D341Med (cell line): Measurements from ENCODE around the gene SYVN1.
"Not testable (repeated sequence)": the region's sequence is repeated elsewhere in the genome, so short reads cannot be mapped to it uniquely, and the experiment has no call there.

ENCODE experiments used
- DNase-seq: peaks from one replicate; pipeline ENCODE4 v3.0.0; 2012; ENCODE audit warnings: low spot score

Gene SYVN1

DNA sequence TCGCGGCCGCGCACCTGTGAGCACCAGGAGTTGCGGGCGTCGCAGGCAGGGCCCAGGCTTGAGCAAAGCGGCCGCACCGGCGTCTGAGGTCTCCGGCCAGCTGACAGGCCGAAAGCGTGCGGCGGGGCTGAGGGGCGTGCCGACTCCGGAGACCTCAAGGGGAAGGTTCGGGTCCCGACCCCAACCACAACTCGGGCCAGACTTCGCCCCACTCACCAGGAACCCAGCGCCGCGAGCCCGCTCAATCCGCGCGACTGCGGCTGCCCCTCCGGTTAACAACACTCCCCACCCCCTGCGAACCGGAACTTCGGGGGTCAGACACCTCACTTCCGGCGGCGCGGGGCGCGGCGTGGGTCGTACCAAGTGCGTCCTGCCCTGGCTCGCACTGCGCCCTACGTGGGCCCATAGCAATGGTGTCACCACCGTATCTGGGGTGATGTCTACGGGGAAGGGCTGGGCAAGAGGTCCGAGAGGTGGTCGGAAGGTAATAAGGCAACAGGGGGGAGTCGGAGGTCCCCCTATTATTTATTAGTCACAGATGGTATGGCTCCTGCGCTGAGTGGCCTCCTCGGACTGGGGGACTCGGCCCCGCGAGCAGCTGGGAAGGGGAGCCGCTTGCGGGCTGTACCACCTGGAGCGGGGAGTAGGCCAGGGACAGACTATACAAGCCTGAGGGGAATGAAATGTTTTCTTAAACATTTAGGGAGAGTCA, at the start of gene SYVN1:
TSS of gene SYVN1 (minus strand) at position 280 of the 712 bp plus-strand sequence. CDS start 918 bp downstream, outside the sequence.
- DNase-seq: peak; percentile 93

DNA sequence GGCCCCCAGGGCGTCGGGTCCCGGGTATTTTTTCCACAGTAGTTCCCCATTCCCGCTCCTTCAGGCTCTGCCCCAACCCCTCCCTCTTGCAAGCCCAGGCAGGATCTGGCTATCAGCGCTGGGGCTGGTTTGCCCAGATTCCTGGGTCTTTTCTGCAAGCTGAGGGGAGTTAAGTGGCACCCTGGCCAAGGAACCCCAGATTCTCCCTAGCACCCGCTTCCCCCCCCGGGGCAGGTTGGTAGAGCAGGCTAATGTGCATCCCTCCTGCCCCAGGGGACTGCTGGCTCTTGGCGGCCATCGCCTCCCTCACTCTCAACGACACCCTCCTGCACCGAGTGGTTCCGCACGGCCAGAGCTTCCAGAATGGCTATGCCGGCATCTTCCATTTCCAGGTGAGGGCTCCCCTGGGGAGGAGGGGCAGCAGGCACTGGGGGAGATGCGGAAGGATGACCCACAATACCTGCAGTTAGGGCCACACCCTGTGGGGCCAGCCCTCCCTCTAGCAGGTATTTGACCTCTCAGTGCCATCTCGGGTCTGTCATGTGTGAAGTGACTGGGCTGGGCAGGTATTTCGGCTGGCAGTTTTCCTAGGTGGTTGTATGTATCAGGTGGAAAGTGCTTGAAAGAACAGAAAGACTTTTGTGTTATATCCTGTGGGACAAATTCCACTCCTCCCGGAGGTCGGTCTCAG, 49.0 kb upstream of the SYVN1 start:
- DNase-seq: no peak

DNA sequence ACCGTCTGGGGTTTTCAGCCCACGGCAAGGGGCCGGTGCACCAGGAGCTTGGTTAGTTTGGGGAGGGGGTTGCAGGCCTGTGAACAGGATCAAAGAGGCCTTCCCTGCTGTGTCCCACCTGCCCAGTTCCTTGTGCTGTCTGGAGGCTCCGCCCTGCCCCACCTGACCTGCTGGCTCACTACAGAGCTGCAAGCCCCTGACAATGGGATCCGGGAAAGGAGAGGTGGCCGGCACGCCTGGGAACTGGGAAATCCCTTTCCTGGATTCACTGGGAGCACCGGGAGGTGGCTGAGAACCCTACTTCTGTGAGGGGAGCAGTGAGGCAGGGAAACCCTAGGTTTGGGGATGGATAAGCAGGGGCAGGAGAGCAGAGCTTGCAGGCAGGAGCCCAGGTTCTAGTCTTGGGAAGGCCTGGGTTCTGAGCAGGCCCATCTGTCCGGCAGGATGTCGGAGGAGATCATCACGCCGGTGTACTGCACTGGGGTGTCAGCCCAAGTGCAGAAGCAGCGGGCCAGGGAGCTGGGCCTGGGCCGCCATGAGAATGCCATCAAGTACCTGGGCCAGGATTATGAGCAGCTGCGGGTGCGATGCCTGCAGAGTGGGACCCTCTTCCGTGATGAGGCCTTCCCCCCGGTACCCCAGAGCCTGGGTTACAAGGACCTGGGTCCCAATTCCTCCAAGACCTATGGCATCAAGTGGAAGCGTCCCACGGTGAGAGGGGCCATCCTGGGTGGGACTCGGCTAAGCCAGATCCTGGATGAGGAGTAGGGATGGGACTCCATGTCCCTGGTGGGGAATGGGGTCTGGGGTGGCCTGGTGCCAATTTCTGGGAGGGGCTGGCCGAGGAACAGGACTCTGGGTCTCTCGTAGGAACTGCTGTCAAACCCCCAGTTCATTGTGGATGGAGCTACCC, 48.2 kb upstream of the SYVN1 start:
- no peak for DNase-seq

DNA sequence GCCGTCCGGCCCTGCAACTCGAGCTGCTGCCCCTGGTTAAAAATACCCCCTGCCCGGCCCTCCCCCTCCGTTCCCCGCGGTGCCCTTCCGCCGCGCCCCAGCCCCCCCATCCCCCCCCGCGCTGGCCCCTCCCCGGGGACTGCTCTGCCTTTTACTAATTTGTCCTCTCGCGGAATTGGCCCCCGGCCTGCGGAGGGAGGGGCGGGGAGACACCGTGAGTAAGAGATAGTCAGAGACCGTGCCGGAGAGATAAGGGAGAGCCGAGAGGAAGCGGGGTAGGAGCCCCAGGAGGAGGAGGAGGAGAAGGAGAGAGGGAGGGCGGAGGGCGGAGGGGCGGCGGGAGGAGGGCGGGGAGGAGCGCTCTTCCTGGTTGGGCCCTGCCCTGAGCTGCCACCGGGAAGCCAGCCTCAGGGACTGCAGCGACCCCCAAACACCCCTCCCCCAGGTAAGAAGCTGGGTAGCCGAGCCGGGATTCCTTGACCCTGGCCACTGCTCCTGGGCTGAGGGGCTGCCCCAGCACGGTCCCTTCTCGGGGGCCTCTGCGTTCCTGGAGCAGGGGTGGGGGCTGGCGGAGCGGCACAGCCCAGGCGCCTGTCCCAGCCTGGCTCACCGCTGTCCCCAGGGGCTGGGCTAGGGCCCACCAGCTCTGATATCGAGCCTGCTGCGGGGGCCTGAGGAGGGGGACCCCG, 47.4 kb upstream of the SYVN1 start, which contains the start of gene CAPN1:
TSS of gene CAPN1 (plus strand) at position 360 of the 689 bp plus-strand sequence. CDS start 774 bp downstream, outside the sequence.
- DNase-seq: peak; percentile 81

DNA sequence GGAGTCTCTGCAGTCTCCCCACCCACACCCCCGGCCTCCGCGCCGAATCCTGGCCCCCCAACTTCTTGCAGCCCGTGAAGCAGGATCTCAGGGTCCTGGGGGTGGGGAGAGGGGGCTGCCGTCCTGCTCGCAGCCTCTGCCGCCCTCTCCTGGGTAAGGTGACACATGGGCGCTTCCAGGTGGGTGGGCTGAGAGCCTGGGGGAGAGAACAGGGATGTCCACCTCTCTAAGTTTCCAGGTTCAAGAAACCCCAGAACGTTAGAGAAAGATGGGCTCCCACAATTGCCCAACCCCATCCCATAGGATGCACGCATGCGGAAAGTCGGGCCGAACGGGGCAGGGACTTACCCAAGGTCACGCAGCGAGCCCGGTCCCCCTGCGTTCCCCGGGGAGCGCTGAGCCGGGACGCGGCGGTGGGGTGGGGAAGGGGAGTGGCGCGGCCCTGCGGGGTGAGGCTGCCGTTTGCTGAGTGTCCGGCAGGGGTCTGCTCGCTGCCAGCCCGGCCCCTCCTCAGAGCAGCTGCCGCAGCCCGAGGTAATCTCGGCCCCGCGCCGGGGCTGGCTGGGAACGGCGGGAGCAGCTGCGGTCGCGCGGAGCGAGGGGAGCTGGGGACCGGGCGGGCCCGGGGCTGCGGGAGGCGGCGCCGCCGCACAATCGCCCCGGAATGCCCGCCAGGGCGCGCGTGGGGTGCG, 46.7 kb upstream of the SYVN1 start:
- peak; percentile 93 for DNase-seq

DNA sequence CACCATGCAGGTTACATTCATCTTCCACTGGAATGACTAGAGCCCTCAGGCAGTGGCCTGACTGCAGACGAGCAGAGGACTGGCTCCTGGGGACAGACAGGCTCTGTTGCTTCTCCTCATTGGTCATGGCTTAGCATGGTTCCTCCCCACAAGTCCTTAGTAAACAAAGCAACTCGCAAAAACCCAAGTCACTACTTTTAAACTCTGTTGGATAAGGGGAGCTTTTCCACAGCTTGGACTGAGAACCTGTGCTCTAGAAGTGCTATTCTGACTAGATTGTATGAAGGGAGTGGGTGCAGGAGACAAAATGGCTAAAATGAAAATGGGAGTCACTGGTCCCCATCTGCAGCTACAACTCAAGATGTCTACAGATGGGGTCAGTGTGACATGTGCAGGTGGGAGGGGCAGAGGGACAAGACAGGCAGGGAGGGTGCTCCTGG, 40.3 kb upstream of the SYVN1 start:
- not testable (repeated sequence) for DNase-seq

DNA sequence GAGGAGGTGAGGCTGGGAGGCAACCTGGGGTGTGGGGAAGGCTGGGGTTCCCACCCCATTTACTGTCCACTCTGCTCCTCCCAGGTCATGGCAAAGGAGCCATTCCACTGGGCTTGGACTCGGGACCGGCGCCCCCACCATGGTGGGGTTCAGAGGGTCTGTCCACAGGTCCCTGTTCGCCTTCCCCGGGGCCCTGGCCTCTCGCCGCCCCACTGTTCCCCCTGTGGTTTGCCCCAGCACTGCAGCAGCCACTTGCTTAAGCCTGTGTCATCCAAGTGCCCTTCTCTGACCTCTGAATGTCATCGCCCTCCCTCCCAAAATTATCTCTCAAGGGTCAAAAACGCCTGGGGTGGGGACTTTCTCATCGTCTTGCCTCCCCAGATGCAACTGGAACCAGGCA, 38.3 kb upstream of the SYVN1 start:
- DNase-seq: no peak

DNA sequence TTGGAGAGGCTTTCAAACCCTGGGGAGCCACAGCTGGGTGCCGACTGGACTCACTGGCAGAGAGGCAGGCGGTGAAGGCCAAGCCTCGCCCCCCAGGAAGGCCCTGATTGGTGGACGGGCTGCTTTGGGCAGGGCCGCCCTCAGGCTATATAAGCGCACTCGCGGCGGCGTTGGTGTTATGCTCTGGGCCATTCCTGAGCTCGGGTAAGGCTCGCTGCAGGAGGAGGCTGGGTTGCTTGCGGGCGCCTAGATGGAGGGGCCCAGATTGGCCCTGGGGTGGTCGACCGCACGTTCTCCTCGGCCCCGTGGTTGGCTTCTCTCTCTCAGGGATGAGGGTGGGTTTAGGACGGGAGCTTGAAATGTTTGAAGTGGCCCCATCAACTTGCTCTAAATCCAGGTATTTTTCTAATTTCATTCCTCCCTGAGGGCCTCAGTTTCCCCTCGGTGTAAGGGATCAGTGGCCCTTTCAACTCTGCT, 35.8 kb upstream of the SYVN1 start, which contains the start of gene SPDYC:
TSS of gene SPDYC (plus strand) at position 176 of the 477 bp plus-strand sequence. CDS start 1,125 bp downstream, outside the sequence.
- DNase-seq: no peak

DNA sequence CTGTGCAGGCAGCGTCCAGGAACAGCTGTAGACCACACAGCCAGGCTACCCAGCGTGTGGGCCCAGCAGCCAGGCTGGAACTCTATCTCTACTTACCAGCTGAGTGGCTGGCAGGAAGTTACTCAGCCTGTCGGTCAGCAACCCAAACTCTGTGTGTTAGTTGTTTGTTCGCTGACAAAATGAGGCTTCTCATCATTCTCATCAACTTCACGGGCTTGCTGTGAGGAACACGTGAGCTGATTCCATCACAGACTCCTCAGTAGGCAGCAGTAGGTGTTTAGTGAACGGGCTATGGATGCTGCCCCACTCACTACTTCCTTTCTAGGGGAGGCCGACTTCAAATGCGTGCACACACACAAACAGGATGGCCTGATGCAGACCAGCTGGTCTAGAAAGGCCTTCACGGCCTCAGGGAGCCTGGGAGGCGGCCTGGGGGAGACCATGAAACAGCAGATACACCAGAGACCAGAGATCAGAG, 34.9 kb upstream of the SYVN1 start:
- no peak for DNase-seq

DNA sequence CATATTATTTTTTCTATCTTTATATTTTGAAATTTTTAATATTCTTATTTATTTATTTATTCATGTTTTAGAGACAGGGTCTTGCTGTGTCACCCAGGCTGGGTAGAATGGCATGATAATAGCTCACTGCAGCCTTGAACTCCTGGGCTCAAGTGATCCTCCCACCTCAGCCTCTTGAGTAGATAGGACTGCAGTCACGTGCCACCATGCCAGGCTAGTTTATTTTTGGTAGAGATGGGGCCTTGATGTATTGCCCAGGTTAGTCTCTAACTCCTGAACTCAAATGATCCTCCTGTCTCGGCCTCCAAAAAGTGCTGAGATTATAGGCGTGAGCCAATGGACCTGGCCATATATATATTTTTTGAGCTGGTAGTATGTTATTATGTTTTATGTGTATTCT, 33.3 kb upstream of the SYVN1 start:
- no peak for DNase-seq

DNA sequence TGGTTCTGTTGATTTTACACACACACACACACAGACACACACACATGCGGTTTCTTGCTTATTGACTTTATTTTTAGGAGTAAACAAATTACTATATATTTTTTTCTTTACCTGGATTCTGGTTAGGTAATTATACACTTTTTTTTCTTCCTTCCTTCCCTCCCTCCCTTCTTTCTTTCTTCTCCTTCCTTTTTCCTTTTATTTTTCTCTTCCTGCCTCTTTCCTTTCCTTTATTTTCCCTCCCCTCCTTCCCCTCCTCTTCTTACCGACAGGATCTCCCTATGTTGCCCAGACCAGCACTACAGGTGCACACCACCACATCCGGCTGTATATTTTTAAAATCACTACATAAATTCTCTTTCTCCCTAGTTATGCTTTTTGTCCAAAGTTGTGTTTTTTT, 32.6 kb upstream of the SYVN1 start:
- DNase-seq: no peak

DNA sequence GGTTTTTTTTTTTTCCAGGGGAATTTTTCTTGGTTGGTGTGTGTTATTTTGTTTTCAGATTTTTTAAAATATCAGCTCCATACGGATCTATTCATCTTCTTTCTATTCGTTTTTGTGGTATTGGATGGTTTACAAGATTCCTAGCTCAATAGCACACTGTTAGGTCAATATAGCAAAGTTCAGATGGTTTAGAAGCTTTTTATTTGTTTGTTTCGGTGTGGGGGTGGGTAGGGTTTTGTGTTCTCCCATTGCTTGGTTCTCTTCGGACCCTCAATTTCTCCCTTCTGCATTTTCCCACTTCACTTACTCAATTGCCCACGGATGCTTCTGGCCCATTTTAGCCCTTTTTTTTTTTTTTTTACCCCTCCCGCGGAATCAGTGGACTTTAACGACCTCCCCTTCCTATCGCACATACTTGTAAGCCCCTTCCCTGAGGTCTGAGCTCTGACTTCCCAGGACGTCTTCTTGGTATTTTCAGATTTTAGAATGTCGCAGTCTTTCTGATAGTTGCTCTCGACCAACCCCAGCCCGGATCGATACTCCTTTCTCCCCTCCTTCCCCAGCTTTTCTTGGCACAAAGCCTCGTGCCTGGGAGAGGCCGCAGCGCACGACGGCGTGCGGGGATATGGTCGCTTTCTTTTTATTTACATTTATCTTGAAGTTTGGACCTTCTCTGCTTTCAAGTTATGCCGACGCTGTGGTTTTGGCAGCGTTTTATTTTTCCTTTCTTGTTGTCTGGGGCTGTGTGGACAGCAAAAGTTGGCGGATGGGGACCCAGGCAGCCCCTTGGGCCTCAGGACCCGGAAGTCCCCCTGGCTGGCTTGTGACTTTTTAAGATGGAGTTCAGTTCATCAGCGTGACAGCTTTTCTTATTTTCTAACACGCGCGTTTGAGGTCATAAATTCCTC, 31.3 kb upstream of the SYVN1 start:
- DNase-seq: no peak

DNA sequence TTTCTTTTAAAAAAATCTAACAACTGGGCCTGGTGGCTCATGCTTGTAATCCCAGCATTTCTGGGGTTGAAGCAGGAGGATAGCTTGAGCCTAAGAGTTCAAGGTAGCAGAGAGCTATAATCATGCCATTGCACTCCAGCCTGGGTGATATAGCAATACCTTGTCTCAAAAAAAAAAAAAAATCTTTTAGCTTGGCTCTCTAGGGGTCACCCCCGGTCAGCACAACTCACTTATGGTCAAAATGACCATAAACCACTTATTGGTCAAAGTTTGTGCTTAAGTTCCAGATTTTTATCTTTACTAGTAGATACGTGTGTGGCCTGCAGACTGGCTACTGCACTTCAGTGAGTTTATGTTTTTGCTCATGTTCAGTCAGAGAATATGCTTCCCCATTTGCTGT, 29.4 kb upstream of the SYVN1 start:
- DNase-seq: no peak

DNA sequence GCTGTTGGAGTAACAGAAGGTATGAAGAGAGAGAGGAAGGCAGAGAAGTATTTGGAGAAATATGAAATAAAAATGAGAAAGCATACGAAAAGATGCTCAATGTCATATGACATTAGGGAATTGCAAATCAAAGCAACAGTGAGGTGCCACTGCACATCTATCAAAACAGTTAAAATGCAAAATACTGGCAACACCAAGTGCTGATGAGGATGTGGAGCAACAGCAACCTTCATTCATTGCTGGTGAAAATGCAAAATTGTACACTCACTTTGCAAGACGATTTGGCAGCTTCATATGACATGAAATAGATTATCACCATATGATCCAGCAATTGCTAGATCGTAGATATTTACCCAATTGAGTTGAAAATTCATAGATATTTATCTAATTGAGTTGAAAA, 26.3 kb upstream of the SYVN1 start:
- no peak for DNase-seq

DNA sequence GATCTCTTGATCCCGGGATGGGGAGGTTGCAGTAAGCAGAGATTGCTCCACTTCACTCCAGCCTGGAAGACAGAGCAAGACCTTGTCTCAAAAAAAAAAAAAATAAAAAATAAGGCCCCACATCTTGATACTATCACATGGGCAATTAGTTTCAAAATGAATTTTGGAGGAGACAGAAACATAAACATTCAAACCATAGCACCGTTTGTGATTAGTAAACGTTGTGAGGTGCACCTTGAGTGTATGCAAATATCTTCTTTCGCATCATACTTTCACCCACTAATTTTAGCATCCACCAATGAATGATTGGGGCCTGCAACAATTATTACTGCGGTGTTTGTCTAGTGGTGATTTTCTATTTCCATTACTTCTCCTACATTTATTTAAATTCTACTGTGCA, 24.7 kb upstream of the SYVN1 start:
- no peak for DNase-seq

DNA sequence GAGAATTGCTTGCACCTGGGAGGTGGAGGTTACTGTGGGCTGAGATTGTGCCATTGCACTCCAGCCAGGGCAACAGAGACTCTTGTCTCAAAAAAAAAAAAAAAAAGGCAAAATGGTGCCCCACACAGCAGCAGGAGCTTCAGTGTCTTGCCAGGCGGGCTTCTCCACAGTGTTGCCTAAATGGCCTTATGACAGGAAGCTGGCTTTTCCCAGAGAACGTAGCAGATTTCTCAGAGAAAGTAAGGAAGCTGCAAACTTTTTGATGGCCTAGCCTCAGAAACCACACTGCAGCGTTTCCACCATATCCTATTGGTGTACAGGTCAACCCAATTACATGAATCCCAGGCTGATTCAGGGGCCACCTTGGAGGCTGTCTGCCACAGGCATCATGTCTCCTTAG, 23.0 kb upstream of the SYVN1 start:
- DNase-seq: no peak

DNA sequence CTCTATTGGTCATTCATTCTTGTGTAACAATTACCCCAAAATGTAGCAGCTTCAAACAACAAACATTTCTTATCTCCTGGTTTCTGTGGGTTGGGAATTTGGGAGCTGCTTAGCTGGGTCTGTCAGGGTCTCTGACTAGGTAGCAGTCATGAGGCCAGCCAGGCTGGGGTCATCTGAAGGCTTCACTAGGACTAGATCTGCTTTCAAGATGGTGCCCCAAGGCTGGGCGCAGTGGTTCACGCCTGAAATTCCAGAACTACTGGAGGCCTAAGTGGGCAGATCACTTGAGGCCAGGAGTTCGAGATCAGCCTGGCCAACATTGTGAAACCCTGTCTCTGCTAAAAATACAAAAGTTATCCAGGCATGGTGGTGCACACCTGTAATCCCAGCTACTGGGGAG, 22.6 kb upstream of the SYVN1 start:
- DNase-seq: no peak

DNA sequence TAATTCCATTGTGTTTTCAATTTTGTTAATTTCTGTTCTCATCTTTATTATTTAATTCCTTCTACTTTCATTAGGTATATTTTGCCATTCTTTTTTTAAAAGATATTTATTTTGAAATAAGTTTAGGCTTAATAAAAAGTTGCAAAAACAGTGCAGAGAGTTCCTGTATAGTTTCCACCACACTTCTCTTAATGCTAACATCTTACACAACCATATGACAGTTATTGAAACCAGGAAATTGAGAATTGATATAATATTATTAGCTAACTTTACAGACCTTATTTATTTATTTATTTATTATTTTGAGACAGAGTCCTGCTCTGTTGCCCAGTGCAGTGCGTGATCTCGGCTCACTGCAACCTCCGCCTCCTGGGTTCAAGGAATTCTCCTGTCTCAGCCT, 21.9 kb upstream of the SYVN1 start:
- DNase-seq: no peak

DNA sequence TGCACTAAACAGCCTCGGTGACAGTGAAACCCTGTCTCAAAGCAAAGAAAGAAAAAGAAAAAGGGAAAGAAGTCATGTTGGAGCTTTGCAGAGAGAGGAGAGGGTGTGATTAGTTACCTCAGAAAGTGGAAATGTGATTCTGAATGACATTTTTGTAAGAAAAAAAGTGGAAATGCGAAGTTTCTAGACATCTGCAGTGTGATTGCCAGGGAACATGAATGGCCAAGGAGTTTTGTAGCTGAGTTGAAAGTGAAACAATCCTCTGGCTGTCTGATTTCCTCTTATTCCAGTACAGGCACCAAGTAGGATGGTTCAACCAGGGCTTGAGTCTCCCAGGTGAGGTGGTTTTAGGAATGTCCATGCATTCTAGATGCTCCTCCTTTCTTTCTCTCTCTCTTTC, 17.8 kb upstream of the SYVN1 start:
- no peak for DNase-seq
